Measurements from ENCODE around the gene GAS2L1.

GAS2L1 gene

GRCh38 chr22:29328566-29329500, 22.4 kb downstream of the GAS2L1 start:
- peak in 1 of 2 experiments; percentile 58 for DNase-seq

- no peak for DNase-seq
Observed at GRCh38 chr22:29329581-29329980, 23.1 kb downstream of the GAS2L1 start.

- DNase-seq = no peak
Observed at GRCh38 chr22:29330291-29330690, 23.8 kb downstream of the GAS2L1 start.

- no peak for DNase-seq
Observed at GRCh38 chr22:29330753-29331152, 24.3 kb downstream of the GAS2L1 start.

- DNase-seq = no peak
Observed at GRCh38 chr22:29331213-29331612, 24.8 kb downstream of the GAS2L1 start.

GRCh38 chr22:29331658-29332300, 25.3 kb downstream of the GAS2L1 start:
- no peak for DNase-seq

- DNase-seq = no peak
Observed at GRCh38 chr22:29332886-29333496, 26.5 kb downstream of the GAS2L1 start.

- no peak for DNase-seq
Observed at GRCh38 chr22:29334148-29334547, 27.7 kb downstream of the GAS2L1 start.

GRCh38 chr22:29334696-29335344, 28.4 kb downstream of the GAS2L1 start:
- peak; percentile 30 to 64 for DNase-seq

GRCh38 chr22:29335656-29336055, 29.2 kb downstream of the GAS2L1 start:
- no peak for DNase-seq

GRCh38 chr22:29336751-29337490, 30.5 kb downstream of the GAS2L1 start:
- DNase-seq = no peak

GRCh38 chr22:29337631-29338284, 31.3 kb downstream of the GAS2L1 start:
- DNase-seq = no peak

GRCh38 chr22:29338398-29338797, 31.9 kb downstream of the GAS2L1 start:
- no peak for DNase-seq

GRCh38 chr22:29339381-29340235, 33.2 kb downstream of the GAS2L1 start:
- no peak for DNase-seq

- DNase-seq = no peak
Observed at GRCh38 chr22:29340566-29340965, 34.1 kb downstream of the GAS2L1 start.

GRCh38 chr22:29341056-29341848, 34.8 kb downstream of the GAS2L1 start:
- DNase-seq = no peak

- no peak for DNase-seq
Observed at GRCh38 chr22:29341849-29342127, 35.3 kb downstream of the GAS2L1 start.

- no peak for DNase-seq
Observed at GRCh38 chr22:29342177-29342576, 35.7 kb downstream of the GAS2L1 start.

GRCh38 chr22:29342577-29343312, 36.3 kb downstream of the GAS2L1 start:
- DNase-seq = no peak
